Measurements from ENCODE around the gene CHST13.

CHST13 gene

DNA sequence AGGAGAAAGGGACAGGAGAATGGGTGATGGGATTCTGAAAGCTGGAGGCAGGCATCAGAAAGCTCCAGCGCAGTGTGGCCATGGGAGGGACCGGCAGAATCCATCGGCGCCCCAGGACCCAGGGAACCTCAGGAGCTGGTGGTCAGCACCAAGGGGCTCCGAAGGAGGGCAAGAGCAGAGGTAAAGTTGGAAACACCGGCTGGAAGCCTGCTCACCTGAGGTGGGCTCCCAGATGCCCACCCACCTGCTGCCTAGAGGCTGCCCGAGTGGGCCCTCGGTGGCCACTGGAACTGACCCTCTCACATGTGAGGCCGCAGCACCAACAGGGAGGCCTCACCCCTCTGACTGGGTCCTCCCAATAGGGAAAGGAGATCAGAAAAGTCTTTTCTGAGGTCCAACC, 38.0 kb upstream of the CHST13 start:
- Histone ChIP-seq H3K4me1 (ENCODE audit: control insufficient read depth, insufficient read depth, low read length) (no peaks in the 10 kb centered on the region), H3K36me3 (ENCODE audit: control insufficient read depth in 2 of 2, insufficient read depth in 1 of 2, low read length in 2 of 2) (no peaks in the 10 kb centered on the region), H3K9me3 (ENCODE audit: control insufficient read depth, insufficient read depth, low read depth, low read length) (no peaks in the 10 kb centered on the region), H3K4me3 (ENCODE audit: low read depth, low read length) (no peak overlapping the region), H3K27ac (ENCODE audit: extremely low read depth, low read depth, low read length) (no peak overlapping the region)
- TF ChIP-seq SETDB1 (IDR thresholded peaks at IDR 0.05; ENCODE audit: insufficient read length, low read length) (no peak), SALL2 (tag by site-specific recombination; IDR thresholded peaks at IDR 0.05; ENCODE audit: borderline replicate concordance) (no peak), ZNF76 (tag by site-specific recombination; IDR thresholded peaks at IDR 0.05; ENCODE audit: borderline replicate concordance, low read depth) (no peak)
- TF ChIP-seq, protein P1, sequence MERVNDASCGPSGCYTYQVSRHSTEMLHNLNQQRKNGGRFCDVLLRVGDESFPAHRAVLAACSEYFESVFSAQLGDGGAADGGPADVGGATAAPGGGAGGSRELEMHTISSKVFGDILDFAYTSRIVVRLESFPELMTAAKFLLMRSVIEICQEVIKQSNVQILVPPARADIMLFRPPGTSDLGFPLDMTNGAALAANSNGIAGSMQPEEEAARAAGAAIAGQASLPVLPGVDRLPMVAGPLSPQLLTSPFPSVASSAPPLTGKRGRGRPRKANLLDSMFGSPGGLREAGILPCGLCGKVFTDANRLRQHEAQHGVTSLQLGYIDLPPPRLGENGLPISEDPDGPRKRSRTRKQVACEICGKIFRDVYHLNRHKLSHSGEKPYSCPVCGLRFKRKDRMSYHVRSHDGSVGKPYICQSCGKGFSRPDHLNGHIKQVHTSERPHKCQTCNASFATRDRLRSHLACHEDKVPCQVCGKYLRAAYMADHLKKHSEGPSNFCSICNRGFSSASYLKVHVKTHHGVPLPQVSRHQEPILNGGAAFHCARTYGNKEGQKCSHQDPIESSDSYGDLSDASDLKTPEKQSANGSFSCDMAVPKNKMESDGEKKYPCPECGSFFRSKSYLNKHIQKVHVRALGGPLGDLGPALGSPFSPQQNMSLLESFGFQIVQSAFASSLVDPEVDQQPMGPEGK (tag by site-specific recombination; IDR thresholded peaks at IDR 0.05) = no peak
- CTCF ChIA-PET = interaction anchor here (0.6 kb wide), 1 partner anchor 30 kb away, joined by 4 read pairs; no protein-coding TSS in a partner anchor
- POLR2A ChIA-PET = no interaction called here

DNA sequence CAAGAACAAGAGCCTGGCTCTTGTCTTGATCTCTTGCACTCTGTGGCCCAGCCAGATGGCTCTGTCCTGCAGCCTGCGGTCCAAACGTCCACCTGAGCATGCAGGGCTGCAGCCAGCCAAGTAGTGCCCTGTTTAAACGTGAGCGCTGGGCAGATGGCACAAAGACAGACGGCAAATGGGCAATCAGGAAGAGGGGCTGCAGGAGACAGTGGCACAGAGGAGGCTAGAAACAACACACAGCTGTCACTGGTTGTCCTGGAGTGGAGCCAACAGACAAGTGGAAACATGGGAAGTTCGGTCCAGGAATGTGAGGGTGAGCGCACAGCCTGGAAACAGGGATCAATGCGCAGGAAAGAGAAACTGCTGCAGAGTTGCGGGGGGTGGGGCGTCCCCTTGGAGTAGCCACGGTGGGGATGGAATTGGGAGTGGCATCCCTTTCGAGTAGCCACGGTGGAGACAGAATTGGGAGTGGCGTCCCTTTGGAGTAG, 37.6 kb upstream of the CHST13 start:
- Histone ChIP-seq H3K4me3 (ENCODE audit: low read depth, low read length) (no peak overlapping the region), H3K9me3 (ENCODE audit: control insufficient read depth, insufficient read depth, low read depth, low read length) (no peaks in the 10 kb centered on the region), H3K27ac (ENCODE audit: extremely low read depth, low read depth, low read length) (no peak overlapping the region), H3K36me3 (ENCODE audit: control insufficient read depth in 2 of 2, insufficient read depth in 1 of 2, low read length in 2 of 2) (no peaks in the 10 kb centered on the region), H3K4me1 (ENCODE audit: control insufficient read depth, insufficient read depth, low read length) (no peaks in the 10 kb centered on the region)
- POLR2A ChIA-PET = no interaction called here
- TF ChIP-seq, protein P2, sequence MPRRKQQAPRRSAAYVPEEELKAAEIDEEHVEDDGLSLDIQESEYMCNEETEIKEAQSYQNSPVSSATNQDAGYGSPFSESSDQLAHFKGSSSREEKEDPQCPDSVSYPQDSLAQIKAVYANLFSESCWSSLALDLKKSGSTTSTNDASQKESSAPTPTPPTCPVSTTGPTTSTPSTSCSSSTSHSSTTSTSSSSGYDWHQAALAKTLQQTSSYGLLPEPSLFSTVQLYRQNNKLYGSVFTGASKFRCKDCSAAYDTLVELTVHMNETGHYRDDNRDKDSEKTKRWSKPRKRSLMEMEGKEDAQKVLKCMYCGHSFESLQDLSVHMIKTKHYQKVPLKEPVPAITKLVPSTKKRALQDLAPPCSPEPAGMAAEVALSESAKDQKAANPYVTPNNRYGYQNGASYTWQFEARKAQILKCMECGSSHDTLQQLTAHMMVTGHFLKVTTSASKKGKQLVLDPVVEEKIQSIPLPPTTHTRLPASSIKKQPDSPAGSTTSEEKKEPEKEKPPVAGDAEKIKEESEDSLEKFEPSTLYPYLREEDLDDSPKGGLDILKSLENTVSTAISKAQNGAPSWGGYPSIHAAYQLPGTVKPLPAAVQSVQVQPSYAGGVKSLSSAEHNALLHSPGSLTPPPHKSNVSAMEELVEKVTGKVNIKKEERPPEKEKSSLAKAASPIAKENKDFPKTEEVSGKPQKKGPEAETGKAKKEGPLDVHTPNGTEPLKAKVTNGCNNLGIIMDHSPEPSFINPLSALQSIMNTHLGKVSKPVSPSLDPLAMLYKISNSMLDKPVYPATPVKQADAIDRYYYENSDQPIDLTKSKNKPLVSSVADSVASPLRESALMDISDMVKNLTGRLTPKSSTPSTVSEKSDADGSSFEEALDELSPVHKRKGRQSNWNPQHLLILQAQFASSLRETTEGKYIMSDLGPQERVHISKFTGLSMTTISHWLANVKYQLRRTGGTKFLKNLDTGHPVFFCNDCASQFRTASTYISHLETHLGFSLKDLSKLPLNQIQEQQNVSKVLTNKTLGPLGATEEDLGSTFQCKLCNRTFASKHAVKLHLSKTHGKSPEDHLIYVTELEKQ (tag by site-specific recombination; IDR thresholded peaks at IDR 0.05; ENCODE audit: borderline replicate concordance) = no peak
- TF ChIP-seq SP3 (tag by site-specific recombination; IDR thresholded peaks at IDR 0.05) = no peak
- CTCF ChIA-PET = no interaction called here

DNA sequence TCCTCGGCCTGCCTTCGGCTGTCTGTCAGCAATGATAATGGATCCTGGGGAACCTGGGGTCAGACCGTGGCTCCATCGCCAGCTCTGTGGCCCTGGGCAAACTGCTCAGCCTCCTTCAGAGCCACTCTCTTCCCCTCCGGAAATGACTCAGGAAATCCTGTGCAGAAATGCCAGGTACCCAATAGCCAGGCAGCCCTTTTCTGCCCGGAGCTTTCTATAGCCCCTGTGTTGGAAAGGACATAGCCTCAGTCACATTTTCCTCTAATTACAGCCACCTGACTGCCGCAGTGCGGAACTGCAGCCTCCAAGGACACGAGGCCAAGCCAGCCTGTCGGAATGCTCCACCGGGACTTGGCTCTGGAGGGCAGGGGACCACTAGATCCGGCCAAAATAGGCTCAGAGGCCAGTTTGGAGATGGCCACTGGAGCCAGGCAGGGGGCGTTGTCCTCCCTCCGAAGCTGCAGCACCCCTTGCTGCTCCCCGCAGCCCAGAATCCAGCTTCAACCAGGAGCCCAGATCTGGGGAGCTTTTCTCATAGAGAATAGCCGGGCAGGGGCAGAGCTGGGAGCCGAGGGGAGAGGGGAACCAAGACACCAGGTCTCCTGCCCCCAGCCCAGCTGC, 36.7 kb upstream of the CHST13 start:
- no peak overlapping the region for H3K4me3 ChIP-seq (ENCODE audit: low read depth, low read length)
- TF ChIP-seq KLF16 (tag by site-specific recombination; IDR thresholded peaks at IDR 0.05) (no peak), ZNF768 (tag by site-specific recombination; IDR thresholded peaks at IDR 0.05) (no peak), SP3 (tag by site-specific recombination; IDR thresholded peaks at IDR 0.05) (no peak), ZNF214 (tag by site-specific recombination; IDR thresholded peaks at IDR 0.05; ENCODE audit: borderline replicate concordance) (no peak), ZNF791 (tag by site-specific recombination; IDR thresholded peaks at IDR 0.05) (no peak)
- TF ChIP-seq, protein P3, sequence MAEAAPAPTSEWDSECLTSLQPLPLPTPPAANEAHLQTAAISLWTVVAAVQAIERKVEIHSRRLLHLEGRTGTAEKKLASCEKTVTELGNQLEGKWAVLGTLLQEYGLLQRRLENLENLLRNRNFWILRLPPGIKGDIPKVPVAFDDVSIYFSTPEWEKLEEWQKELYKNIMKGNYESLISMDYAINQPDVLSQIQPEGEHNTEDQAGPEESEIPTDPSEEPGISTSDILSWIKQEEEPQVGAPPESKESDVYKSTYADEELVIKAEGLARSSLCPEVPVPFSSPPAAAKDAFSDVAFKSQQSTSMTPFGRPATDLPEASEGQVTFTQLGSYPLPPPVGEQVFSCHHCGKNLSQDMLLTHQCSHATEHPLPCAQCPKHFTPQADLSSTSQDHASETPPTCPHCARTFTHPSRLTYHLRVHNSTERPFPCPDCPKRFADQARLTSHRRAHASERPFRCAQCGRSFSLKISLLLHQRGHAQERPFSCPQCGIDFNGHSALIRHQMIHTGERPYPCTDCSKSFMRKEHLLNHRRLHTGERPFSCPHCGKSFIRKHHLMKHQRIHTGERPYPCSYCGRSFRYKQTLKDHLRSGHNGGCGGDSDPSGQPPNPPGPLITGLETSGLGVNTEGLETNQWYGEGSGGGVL (tag by site-specific recombination; IDR thresholded peaks at IDR 0.05) = no peak
- no peaks in the 10 kb centered on the region for H3K36me3 ChIP-seq (ENCODE audit: control insufficient read depth in 2 of 2, insufficient read depth in 1 of 2, low read length in 2 of 2)
- H3K27ac ChIP-seq (ENCODE audit: extremely low read depth, low read depth, low read length) = no peak overlapping the region
- POLR2A ChIA-PET = no interaction called here
- H3K9me3 ChIP-seq (ENCODE audit: control insufficient read depth, insufficient read depth, low read depth, low read length) = no peaks in the 10 kb centered on the region
- CTCF ChIA-PET = no interaction called here
- H3K4me1 ChIP-seq (ENCODE audit: control insufficient read depth, insufficient read depth, low read length) = no peaks in the 10 kb centered on the region
